Heart left ventricle (tissue), 16 donors: ENCODE results near the gene ABHD14A. TPM values are rescaled to one million over a fixed set of nuclear protein-coding genes. Genes with fewer than 3 reads are reported as not detected.

ENCODE experiments used
- ATAC-seq, 4 donors: fragments of 200-7000 bp; cut with Tn5 transposase; one replicate each; pipeline ENCODE4 v1.9.1; 2020 to 2022; ENCODE audit warnings: moderate library complexity in 4 of 4, mild to moderate bottlenecking in 3 of 4, moderate number of reproducible peaks in 1 of 4
- DNase-seq, 5 donors: peaks; one replicate each; pipeline ENCODE4 v3.0.0-alpha.2; 2020
- H3K27ac ChIP-seq, 12 donors: fragments of 200-600 bp; sonication (generic) in 4 of 12; one replicate each; pipeline versions ENCODE4 v1.5.0 to v1.8.0; 2016 to 2022; ENCODE audit warnings: mild to moderate bottlenecking in 2 of 12
- H3K27me3 ChIP-seq, 9 donors: fragments of 200-600 bp; sonication (generic) in 2 of 9; one replicate each; pipeline versions ENCODE4 v1.5.1 to v1.8.0; 2016 to 2022; ENCODE audit warnings: mild to moderate bottlenecking in 3 of 9
- H3K36me3 ChIP-seq, 9 donors: fragments of 200-600 bp; sonication (generic) in 2 of 9; one replicate each; pipeline versions ENCODE4 v1.5.0 to v1.8.0; 2018 to 2022; ENCODE audit warnings: mild to moderate bottlenecking in 2 of 9
- H3K4me1 ChIP-seq, 12 donors: fragments of 200-600 bp; sonication (generic) in 4 of 12; one replicate each; pipeline versions ENCODE4 v1.5.0 to v1.8.0; 2016 to 2022; ENCODE audit warnings: mild to moderate bottlenecking in 3 of 12
- H3K4me3 ChIP-seq, 12 donors: fragments of 200-600 bp; sonication (generic) in 4 of 12; one replicate each; pipeline versions ENCODE4 v1.5.0 to v1.8.0; 2017 to 2022; ENCODE audit warnings: mild to moderate bottlenecking in 9 of 12, moderate library complexity in 4 of 12
- H3K9me3 ChIP-seq, 12 donors: fragments of 200-600 bp; sonication (generic) in 4 of 12; one replicate each; pipeline versions ENCODE4 v1.5.0 to v1.8.0; 2016 to 2022; ENCODE audit warnings: mild to moderate bottlenecking in 1 of 12
- POLR2A ChIP-seq, 2 donors: fragments of 450-650 bp; IDR thresholded peaks; one replicate each; pipeline ENCODE4 v1.6.1; 2017; ENCODE audit warnings: antibody characterized with exemption in 2 of 2, mild to moderate bottlenecking in 2 of 2, moderate library complexity in 2 of 2
- WGBS, 4 donors: extraction: QIAGEN DNeasy Blood & Tissue Kit in 2 of 4; methylation state at CpG; one replicate each; pipeline versions ENCODE4 v1.1.5 to v1.1.7; 2013 to 2018; 5-methylcytosine and 5-hydroxymethylcytosine counted together
- intact Hi-C, 10 donors: fragments of 100-400 bp; cut with DNase I; formaldehyde crosslinking; loops; one replicate each; pipeline versions ENCODE4 v1.11.1 to v1.14.2; 2022
- polyA plus RNA-seq, 2 donors: library from polyadenylated mRNA; stranded (reverse); fragments of 200-250 nt; gene quantifications; one replicate each; pipeline ENCODE4 v1.2.3, GENCODE V29; 2013
- total RNA-seq, 9 donors: library from RNA; depleted of rRNA in 2 of 9; stranded (reverse); fragments of >200 nt in 2 of 9; fragmentation: NEBNext Ultra II Directional in 3 of 9; extraction: Animal tissue kit (Norgen Biotek cat#: 25700) in 3 of 9; gene quantifications; one replicate each; pipeline versions ENCODE4 v1.1.0 to v1.2.4, GENCODE V29; 2016 to 2023
- TF ChIP-seq, protein P1 (sequence below), 12 donors: fragments of 200-600 bp; sonication (generic) in 4 of 12; IDR thresholded peaks; one replicate each; pipeline versions ENCODE4 v1.5.0 to v1.8.0; 2018 to 2022; ENCODE audit warnings: antibody characterized with exemption in 12 of 12, mild to moderate bottlenecking in 5 of 12
- donor health status: ischemic (EF 13 %, LVEDD 7.1; RV severe dilation, severe dysfunction).
- donor health status: healthy with polysubstance abuse.
- donor health status: DM: no; HTN: yes; CAD: no.
- donor health status: DM: no; HTN: no; CAD: no.
- donor health status: ischemic (EF 25% LVEDD 6.9; RV normal size, moderate dysfunction).
- donor health status: ischemic (EF 25% LVEDD 5.7; RV mildly dilated, moderate dysfunction).
- donor health status: healthy.
- donor health status: DM: yes; HTN: yes; CAD: no.
- donor health status: ischemic (EF 35%, LVEDD 5.7; RV mildly dilated, moderate dysfunction).
- donor health status: nonischemic (EF 11% LVEDD 7.7; RV severe dilation, severe dysfunction).
- donor health status: DM: yes; HTN: yes; CAD: no.
- donor health status: PGD.
- donor health status: ischemic (EF 29% LVEDD 5.4; RV normal size, mild dysfunction).
- donor health status: nonischemic (EF 23%, LVEDD 6.1; RV moderate dilation, normal function).

Gene ABHD14A
- total and polyA plus RNA-seq, 11 donors: 17.7 to 70.3 (median 22.1) TPM

DNA sequence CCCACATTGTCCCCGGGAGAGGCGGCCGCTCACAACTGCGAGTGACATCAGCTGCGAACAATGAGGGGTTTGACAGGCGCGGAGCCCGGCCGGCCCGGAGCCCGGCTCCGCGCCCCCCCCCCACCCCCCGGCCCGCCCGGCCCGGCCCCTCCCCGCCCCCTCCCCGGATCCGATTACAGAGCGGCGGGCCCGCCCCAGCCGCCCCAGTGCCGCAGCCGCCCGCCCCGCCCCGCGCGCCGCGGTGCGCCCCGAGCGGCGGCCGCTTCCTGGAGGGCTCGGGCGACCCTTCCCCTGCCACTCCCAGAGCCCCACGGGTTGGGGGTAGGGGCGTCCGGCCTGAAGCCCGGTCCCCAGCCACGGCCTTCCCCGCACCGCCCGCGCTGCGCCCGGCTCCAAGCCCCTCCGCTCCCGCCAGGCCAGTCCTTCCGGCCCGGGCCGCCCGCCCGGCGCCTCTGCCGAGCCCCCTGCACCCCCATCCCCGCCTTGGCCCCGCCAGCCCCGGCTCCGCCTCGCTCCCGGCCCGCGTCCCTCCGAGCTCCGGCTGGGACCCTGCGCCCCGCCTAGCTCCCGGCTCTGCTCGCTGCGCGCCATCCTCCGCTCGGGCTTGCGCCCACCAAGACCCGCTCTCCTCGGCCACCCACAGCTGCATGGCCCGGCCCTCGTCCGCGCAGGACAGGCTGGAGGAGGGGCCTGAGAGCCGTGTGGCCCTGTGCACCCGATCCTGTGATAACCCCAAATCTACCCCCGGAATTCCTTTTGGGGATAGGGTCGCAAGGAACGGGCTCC lies 7.3 kb upstream of the ABHD14A start, which contains the start of gene PCBP4:
Gene PCBP4, minus strand, starts transcription at position 71 of the 786 bp plus-strand sequence. CDS start 6,214 bp downstream, outside the sequence.
- WGBS, 4 donors: 1 to 3% (median 2%) methylated on average over 4 to 90 of the region's 90 CpGs
- peaks cover 3 to 82% (median 39%) of the 10 kb centered on the region in 12 donors for H3K4me1 ChIP-seq
- peak within 1 kb of the TSS; percentile 83 to 98 (median 96) for H3K27ac ChIP-seq
- H3K4me3 ChIP-seq: peak within 1 kb of the TSS; percentile 72 to 97 (median 84)
- ATAC-seq (peak; percentile 67 to 75 (median 70)), DNase-seq (peak; percentile 84 to 89 (median 87))
- H3K9me3 ChIP-seq: no peaks in the 10 kb centered on the region
- peaks cover 0 to 10% (median 0%) of the 10 kb centered on the region in 9 donors for H3K36me3 ChIP-seq
- no peaks in the 10 kb centered on the region for H3K27me3 ChIP-seq
- intact Hi-C loops: loop anchor here in 1 of 10 donors (10.0 kb wide), 1 partner anchor 1613 kb away; the partner anchor contains the start of genes CYB561D2, NPRL2 and TMEM115
- peak in 1 of 2 donors; percentile 74 for TF ChIP-seq POLR2A (IDR thresholded peaks at IDR 0.05)
- TF ChIP-seq, protein P1, sequence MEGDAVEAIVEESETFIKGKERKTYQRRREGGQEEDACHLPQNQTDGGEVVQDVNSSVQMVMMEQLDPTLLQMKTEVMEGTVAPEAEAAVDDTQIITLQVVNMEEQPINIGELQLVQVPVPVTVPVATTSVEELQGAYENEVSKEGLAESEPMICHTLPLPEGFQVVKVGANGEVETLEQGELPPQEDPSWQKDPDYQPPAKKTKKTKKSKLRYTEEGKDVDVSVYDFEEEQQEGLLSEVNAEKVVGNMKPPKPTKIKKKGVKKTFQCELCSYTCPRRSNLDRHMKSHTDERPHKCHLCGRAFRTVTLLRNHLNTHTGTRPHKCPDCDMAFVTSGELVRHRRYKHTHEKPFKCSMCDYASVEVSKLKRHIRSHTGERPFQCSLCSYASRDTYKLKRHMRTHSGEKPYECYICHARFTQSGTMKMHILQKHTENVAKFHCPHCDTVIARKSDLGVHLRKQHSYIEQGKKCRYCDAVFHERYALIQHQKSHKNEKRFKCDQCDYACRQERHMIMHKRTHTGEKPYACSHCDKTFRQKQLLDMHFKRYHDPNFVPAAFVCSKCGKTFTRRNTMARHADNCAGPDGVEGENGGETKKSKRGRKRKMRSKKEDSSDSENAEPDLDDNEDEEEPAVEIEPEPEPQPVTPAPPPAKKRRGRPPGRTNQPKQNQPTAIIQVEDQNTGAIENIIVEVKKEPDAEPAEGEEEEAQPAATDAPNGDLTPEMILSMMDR (IDR thresholded peaks at IDR 0.05): peak in 2 of 12 donors; percentile 3 to 8

DNA sequence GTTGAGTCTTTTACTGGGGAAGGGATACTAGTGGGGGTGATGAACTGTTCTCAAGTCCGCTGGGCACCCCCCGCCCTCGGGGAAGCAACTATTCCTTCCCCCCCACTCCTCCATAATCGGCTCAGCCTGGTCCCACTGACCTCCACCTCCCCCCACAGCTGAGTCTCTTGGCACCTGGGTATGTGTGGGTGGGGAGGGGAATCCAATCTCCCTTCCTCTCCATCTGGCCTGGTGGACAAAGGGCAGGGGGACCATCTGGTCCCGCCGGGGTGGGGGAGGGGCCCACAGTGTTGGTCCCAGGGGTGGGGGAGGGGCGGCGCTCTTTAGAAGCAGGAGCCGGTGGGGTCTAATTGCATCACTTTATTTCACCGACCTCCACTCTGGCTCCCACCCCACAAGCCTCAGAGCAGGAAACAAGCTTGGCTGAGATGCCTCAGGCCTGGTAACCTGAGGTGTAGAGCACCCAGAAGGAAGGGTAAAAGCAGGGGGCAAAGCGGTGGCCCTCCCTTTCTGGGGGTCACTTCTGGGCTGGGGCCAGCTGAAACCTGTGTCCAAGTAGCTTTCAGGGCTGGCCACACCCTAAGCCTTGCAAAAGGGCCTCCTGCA lies 6.6 kb upstream of the ABHD14A start:
- no peaks in the 10 kb centered on the region for H3K9me3 ChIP-seq
- peaks cover 3 to 82% (median 36%) of the 10 kb centered on the region in 12 donors for H3K4me1 ChIP-seq
- intact Hi-C loops: loop anchor here in 1 of 10 donors (10.0 kb wide), 1 partner anchor 1613 kb away; the partner anchor contains the start of genes CYB561D2, NPRL2 and TMEM115
- TF ChIP-seq, protein P1 (IDR thresholded peaks at IDR 0.05): no peak
- TF ChIP-seq POLR2A (IDR thresholded peaks at IDR 0.05): no peak
- DNase-seq (peak in 3 of 5 donors; percentile 44 to 53 (median 49)), ATAC-seq (peak in 3 of 4 donors; percentile 2 to 17 (median 12))
- no peaks in the 10 kb centered on the region for H3K27me3 ChIP-seq
- peak overlapping the region; percentile 69 to 97 (median 84) for H3K4me3 ChIP-seq
- H3K36me3 ChIP-seq: peaks cover 0 to 10% (median 0%) of the 10 kb centered on the region in 9 donors
- peak overlapping the region; percentile 83 to 98 (median 96) for H3K27ac ChIP-seq
- 19 to 22% (median 20%) methylated on average over 6 to 11 of the region's 11 CpGs for WGBS, 4 donors

- Histone ChIP-seq H3K4me3 (peak overlapping the region in 1 of 12 donors; percentile 75), H3K27ac (peak overlapping the region in 2 of 12 donors; percentile 95 to 98)
- 85 to 88% (median 86%) methylated on average over 5 to 6 of the region's 6 CpGs for WGBS, 4 donors
Observed at GRCh38 chr3:51968883-51969678, 5.8 kb upstream of the ABHD14A start.

More at GRCh38 chr3:51968883-51969678, 5.8 kb upstream of the ABHD14A start:
- intact Hi-C loops: loop anchor here in 1 of 10 donors (10.0 kb wide), 1 partner anchor 1614 kb away; the partner anchor contains the start of genes CYB561D2, NPRL2 and TMEM115
- no peak for DNase-seq
- H3K4me1 ChIP-seq: peaks cover 3 to 81% (median 33%) of the 10 kb centered on the region in 12 donors
- H3K27me3 ChIP-seq: no peaks in the 10 kb centered on the region
- TF ChIP-seq POLR2A (IDR thresholded peaks at IDR 0.05): no peak
- TF ChIP-seq, protein P1 (IDR thresholded peaks at IDR 0.05): no peak
- H3K36me3 ChIP-seq: peaks cover 0 to 10% (median 0%) of the 10 kb centered on the region in 9 donors
- ATAC-seq: no peak
- no peaks in the 10 kb centered on the region for H3K9me3 ChIP-seq
